ENCODE measurements around the gene NRL.

Gene NRL

DNA sequence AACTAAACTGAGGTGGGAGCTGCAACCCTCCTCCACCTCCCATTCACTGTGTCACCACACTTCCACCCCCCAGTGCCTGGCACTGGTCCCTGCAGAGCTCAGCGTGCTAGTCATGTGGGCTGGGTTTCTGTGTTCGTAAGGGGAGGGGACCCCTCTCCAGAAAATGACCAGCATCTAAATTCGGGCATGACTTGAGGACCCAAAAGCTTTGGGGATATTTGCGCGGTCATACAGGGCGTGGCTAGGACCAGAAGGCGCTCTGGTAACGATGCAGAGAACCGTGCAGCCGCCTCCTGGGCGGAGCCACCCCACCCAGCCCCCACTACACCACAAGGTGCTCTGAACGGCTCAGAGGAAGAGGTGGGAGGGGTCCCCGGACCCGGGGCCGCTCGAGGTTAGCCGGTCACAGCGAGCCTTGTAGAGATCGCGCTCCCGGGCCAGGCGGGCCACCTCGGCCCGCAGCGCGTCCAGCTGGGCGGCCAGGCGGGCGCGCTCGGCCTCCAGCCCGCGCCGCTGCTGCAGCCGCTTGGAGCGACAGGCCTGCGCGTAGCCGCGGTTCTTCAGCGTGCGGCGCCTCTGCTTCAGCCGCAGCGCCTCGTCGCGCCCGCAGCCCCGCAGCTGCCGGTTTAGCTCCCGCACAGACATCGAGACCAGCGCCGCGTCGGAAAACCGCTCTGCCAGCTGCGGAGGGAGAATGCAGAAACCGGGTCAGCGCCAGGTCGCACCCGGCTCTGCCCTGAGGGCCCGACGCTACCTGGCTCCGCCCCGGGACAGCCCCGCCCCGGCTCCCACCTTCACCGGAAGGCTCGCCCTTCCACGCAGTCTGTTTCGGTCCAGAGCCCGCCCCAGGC lies 33.6 kb downstream of the NRL start:
- no peak for DNase-seq (ENCODE audit: low read depth)

DNA sequence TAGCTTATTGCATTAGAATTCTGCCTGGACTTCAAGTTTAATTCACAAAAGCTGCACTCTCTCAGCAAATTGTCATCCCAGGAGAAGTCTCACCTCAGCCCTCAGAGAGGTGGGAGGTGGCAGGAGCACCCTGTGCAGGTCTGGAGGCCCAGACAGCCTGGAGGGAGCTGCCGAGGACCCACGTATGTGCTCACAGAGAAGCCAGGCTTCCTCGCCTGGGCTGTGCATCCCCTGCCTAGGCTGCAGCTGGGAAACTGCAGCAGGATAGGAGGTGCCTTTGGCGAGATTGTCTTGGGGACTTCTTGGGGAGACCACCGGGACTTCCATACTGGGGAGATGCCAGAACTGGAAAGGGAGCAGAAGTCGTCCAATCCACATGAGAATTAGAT lies 34.6 kb downstream of the NRL start:
- DNase-seq (ENCODE audit: low read depth) = no peak

DNA sequence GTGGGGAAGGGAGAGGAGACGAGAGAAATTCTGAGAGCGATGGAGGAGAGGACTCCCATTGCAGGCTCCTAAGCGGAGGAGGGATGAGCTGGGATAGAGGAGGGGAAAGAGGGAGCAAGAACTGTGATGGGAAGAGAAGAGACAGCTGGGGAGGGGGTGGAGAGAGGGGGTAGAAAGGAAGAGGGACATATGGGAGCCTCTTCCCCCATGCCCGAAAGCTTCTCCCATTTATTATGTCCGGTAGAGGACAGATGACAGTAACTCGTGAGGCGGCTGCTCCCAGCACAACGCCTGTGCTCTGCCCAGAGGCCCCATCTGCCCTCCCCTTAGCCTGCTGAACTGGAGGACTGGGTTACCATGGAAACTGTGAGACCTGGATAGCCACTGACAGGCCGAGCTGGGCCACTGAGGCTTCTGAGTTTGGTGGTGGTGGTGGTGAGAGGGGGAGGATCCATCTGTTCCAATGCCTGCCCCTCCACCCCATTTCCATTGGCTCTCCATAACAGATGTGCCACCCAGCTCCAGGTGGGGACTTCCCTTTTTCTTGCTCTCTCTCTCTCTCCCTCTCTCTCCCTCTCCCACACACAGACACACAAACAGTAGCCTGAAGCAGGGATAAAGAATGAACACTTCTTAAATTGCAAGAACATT lies 35.1 kb downstream of the NRL start:
- DNase-seq (ENCODE audit: low read depth) = no peak

DNA sequence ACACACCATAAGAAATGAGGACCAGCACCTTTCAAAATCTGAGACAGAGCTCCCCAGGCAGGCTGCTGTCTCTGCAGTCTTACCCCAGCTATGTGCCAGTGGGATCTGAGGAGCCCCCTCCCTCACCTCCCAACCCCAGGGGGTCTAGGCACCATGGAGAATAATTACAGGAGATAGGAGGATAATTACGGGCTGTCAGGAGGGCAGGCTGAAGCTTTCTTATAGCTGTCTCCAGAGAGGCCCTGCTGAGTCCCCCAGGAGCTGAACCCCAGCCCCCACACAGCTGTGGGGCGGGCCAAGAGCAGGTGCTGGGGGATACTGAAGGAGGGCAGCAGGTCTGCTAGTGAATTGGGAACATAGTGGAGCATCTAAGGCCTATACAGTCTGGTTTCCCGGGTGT lies 36.6 kb downstream of the NRL start:
- no peak for DNase-seq (ENCODE audit: low read depth)

DNA sequence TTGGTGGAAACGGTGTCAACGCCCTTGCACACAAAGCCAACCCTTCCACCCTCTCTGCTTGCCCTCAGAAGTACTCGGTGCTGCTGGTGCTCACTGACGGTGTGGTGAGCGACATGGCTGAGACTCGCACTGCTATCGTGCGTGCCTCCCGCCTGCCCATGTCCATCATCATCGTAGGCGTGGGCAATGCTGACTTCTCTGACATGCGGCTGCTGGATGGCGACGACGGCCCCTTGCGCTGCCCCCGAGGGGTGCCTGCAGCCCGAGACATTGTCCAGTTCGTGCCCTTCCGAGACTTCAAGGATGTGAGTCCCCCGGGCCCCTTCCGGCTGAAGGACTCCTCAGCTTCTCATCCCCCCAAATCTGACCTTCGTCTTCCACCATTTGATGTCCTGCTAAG lies 37.7 kb downstream of the NRL start:
- no peak for DNase-seq (ENCODE audit: low read depth)

DNA sequence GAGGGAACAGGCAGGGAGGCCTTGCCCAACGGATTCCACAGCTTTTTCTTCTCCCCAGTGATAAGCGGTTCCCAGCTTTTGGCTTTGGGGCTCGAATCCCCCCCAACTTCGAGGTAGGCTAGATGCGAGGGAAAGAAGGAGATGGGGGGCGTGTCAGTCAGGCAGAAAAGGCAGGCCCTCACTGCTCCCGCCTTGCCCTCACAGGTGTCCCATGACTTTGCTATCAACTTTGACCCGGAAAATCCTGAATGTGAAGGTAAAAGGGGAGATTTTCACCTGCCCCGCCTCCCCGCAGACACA lies 38.5 kb downstream of the NRL start:
- no peak for DNase-seq (ENCODE audit: low read depth)

DNA sequence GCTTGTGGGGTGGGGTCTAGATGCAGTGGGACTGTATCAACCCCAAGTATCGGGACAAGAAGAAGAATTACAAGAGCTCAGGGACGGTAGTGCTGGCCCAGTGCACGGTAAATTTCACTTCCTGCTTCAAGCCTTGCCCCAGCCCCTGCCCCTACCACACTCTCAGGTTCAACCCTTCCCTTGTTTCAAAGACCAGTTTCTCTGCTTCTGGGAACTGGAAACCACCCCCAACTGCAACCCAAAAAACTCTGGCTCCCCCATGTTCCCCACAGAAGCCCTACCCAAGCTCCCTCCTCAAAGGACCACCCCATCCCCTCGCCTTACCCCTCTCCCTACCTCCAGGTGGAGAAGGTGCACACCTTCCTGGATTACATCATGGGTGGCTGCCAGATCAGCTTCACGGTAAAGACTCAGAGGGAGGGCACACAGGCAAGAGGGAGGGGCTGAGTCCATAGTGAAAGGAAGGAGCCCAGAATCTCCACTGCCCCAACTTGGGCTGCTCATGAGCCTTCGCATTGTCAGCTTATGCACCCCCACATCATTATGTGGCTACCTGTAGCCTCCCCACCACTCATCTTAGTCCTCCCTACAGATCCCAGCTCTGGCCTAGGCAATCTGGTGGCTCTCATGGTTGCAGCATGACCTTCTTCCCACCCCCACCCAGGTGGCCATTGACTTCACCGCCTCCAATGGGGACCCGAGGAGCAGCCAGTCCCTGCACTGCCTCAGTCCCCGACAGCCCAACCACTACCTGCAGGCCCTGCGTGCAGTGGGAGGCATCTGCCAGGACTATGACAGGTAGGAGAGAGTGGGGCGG lies 39.1 kb downstream of the NRL start:
- DNase-seq (ENCODE audit: low read depth) = no peak

DNA sequence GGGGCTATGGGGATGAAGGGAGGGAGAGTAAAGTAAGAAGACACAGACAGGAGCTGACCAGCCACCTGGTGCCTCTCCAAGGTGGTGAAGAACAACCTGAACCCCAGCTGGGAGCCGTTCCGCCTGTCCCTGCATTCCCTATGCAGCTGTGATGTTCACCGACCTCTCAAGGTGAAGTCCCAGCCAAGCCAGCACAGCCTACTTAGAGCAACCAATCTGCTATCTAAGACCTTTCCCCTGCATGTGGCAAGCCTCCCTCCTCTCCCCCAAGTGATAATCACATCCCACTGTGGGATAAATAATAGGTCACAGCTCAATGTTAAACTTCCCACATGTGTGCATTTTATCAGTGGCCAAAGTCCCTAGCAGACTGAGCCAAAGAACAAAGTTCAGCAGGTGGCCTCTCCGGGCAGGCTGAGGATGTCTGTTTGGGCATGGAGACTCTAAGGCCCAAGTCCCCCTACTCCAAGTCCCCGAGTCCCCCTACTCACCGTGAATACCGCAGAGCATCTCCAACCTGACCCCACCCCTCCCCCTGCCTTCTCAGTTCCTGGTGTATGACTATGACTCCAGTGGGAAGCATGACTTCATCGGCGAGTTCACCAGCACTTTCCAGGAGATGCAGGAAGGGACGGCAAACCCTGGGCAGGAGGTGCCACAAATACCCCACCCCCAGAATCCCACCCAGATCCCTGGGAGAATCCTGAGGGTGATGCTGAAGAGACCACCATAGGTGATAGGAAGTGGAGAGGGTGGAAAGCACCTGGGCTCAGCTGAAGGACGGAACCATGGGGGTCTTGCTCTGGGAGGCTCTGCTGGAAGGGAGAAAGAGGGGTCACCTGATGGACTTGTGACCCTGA lies 39.9 kb downstream of the NRL start:
- no peak for DNase-seq (ENCODE audit: low read depth)

DNA sequence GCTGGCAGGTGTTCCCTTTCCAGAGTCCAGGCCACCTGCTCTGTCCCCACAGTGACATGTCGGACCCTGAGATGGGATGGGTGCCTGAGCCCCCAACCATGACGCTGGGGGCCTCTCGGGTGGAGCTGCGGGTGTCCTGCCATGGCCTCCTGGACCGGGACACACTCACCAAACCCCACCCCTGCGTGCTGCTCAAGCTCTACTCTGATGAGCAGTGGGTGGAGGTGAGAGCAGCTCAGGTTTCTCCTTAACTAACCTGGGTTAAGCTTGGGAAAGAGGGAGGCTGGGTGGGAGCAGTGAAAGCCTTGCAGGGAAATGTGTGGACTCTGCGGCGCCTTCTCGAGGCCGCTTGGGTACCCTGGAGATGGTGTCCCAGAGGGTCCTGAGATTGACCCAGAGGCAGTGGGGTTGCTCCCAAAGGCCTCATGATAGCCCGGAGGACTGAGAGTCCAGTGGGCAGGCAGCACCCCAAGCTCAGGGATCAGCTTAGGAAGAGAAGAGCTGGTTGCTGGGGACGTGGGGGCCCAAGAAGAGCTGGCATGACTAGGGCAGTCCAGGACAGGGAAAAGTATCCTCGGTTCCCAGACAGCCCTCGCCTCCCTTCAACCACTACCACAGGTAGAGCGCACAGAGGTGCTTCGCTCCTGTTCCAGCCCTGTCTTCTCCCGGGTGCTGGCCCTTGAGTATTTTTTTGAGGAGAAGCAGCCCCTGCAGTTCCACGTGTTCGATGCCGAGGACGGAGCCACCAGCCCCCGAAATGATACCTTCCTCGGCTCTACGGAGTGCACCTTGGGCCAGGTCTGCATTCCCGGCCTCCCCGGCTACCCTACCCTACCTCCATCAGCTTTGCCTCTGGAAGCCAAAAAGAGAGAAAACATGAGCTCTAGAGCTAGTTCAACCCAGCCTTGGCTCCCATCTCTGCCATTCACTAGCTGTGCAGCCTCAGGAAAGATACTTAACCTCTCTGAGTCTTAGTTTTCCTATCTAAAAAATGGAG lies 41.6 kb downstream of the NRL start:
- DNase-seq (ENCODE audit: low read depth) = no peak

DNA sequence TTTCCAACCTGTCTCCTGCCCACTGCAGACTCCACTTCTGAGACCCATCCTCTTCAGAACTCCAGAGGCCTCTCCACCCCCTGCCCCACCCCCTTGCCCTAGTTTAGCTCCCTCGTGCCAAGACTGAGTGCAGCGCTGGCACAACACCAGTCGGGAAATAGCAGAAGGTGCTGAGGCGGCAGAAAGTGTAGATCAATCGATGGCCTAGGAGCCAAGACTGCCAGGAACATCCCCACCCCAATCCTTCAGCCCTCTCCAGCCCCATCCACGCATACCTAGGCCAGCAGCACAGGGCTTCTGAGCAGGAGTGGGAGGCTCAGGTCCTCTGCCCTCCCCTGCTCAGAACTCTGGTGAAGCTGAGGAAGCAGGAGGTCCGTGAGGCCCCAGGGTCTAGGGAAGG lies 42.3 kb downstream of the NRL start:
- DNase-seq (ENCODE audit: low read depth) = no peak

DNA sequence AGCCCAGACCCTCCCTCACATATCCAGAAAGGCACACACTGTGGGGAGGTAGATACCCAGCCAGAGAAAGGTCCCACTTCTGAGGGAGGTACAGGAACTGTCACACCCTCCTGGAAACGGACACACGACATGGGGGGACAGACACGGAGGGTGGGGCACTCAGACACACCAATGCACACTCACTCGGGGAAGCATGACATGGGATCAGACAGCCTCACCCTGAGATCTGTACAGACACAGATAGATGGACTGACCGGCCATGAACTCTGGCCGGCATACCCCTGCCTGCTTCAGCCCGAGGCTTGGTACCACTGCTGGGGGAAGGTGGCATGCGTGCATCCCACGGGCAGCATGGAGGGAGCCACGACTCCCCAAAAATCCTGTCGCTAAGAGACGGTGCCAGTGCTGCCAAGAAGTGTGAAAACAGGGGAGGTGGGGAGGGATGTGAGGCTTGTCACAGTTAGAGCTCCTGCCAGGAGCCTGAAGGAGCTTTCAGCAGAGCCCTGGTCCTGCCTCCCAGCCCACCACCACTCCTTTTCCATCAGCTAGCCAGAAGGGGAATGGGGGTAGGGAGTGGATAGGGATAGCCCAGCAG lies 42.8 kb downstream of the NRL start:
- DNase-seq (ENCODE audit: low read depth) = no peak

DNA sequence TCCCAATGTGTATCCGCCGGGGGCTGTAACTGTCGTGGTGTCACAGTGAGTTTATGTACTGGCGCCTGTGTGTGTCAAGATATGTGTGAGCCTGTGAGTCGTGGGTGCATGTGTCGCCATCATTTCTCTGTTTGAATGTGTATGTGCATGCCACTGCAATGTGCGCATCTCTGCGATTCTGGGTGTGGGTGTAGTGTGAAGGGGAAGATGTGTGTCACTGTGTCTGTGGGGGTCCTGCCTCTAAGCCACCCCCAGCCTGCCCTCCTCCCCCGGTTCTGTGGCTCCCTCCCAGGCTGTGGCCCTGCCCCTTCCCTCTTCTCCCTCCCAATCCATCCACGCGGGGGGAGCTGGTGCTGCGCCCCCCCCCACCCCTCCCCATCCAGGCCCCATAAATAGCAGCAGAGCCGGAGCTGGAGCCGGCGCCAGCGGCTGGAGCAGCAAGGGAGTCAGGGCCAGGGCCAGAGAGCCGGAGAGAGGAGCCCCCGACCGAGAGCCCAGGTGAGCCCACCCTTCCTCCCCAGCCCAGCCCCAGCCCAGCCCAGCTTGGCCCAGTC lies 43.5 kb downstream of the NRL start, which contains the start of gene CPNE6:
TSS of gene CPNE6 (plus strand) at position 419 of the 554 bp plus-strand sequence. CDS start 1,375 bp downstream, outside the sequence.
- no peak for DNase-seq (ENCODE audit: low read depth)

DNA sequence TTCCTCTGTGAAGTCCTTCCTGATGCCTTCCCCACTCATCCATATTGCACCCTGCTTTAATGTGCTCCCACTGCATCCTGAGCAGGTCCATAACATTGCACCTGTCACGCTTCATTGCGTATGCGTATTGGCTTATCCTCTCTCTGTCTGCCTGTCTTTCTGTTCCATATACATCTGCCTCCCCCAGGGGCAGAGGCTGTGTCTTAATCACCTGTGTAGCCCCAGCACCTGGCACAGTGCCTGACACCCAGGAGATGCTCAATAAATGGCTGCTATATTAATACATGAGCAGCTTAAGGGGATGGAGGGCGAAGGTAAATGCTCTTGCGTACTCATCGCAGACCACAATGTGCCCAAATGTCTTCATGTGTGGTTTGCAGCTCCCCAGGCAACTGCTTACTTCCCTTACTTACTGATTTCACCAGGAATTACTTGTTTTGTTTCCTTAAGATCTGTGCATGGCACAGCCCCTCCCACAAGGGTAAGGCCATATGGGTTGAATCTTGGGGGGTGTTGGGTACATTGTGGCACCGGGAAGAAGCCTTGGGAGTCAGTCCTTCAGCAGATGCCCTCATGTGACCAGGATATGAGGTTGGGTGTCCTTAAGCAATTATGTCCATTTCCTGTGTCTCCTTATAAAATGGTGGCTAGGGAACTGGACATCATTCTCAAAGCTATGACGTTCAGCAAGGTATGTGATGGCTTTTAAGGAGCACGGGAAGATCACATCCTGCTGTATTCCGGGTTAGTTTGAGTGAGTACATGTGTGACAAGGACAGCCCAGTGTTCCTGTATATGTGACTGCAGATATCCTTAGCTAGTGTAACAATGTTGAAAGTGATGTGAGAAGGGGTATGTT lies 44.2 kb downstream of the NRL start:
- DNase-seq (ENCODE audit: low read depth) = no peak

DNA sequence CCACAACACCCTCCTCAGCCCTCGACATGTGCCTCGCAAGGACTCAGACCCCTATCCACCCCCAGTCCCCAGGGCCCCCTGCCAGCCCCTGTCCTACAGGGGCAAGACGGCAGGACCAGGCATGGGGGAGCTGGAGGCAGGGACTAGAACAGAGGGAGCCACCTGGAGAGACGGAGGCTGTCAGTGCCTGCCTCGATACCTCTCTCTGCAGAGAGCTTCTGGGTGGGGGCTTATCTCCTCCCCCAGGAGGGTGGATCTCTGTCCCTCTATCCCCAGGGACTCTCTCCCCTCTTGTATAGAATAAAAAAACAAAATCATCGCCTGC lies 45.4 kb downstream of the NRL start:
- no peak for DNase-seq (ENCODE audit: low read depth)

DNA sequence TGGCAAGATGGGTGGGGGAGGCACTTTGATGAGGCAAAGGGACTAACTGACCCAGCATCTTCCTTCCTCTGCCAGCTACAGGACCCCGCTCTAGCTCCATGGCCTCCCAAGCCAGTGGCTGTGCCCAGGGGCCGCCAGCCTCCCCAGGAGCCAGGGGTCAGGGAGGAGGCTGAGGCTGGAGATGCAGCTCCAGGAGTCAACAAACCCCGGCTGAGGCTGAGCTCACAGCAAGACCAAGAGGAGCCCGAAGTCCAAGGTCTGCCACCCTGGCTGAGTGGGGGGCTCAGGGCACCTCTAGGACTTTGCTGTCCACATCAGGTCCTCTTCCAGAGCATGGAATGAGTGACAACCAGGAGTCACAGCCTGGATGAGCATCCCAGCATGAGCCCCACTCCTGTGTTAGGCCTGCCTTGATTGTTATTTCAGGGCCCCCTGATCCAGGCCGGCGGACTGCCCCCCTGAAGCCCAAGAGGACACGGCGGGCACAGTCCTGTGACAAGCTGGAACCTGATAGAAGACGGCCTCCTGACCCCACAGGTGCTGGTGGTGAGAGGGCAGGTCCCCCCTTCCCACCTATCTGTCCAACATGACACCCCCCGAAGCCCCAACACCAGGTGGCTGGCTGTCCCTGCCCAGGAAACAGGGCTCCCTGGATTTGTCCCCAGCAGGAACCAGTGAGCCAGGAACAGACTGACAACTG lies 45.9 kb downstream of the NRL start:
- DNase-seq (ENCODE audit: low read depth) = no peak

DNA sequence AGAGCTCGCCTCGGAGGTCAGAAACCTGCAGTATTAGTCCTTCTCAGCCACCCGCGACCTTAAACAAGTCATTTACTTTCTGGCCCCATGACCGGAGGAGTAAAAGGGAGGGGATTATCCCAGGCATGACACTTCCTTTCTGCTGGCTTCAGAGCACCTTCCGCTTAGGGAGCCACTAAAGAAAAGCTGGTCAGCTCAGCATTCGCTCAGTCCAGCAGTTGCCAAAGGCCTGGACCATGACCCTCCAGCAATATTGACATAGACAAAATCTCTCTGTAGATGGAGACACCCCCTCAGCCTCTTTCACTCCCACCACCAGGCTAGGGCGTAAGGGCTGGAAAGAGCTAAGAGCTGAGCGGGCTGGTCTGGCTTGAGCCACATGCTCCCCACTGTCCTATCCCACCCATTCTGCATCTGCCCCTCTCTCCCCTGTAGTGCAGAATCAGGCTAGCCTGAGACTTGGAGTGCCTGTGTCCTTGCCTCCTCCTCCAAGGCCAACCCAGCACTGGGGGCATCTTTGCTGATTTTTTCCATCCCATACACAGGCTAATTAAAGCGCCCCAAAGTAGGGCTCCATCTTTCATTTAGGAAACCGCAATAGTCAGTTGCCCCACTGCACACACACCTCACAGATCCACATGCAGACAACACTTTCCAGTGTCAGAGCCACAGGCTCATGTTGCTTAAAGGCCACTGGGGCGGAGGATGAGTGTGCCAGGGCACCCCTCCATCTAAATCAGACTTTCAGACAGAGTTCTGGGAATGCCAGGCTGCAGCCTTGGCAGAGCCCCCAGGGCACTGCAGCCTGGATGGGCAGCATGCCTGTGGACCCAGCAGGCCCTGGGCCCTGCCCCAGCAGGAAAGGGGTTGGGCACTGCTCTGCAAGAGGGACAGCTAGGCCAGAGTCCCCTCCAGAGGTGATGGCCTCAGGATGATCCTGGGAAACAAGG lies 47.3 kb downstream of the NRL start:
- DNase-seq (ENCODE audit: low read depth) = no peak

DNA sequence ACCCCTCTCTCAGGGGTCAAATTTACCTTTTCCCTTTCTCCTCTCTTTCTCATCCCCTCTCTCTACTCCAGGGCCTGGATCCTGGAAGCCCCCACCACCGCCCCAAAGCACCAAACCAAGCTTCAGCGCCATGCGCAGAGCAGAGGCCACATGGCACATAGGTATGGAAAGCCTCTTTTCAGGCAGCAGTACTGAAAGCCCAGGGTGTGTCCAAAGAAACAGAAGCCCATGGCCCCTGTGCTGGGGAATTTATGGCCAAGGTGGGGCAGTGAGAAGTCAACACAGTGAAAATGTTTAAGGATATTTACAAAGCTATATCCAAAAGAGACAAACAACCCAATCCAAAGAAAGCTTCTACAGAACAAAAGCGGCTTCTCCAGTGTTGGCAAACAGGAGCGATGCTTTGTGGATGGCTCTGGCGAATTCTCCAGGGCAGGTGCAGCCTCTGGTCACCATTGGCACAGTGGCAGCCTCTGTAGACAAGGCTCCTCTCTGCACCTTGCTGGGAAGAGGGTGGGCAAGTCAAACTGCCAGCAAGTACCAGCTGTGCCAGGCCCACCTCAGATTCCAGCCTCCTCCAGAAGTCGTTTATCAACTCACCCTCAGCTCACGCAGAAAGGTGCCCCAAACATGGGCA lies 48.1 kb downstream of the NRL start:
- DNase-seq (ENCODE audit: low read depth) = no peak

Data from GM04504 (cell line).